PFSK-1 (cell line): Measurements from ENCODE around the gene SGMS2.

Experiments
- POLR2AphosphoS5 ChIP-seq: IDR thresholded peaks from 2 replicates; pipeline ENCODE4 v1.6.1; 2012; ENCODE audit warnings: low read depth, mild to moderate bottlenecking, control low read depth, low read length, moderate library complexity
- SIN3A ChIP-seq: IDR thresholded peaks from 2 replicates; pipeline ENCODE4 v1.6.1; 2012; ENCODE audit warnings: mild to moderate bottlenecking, low read length, moderate library complexity, borderline replicate concordance; ENCODE audit not compliant: insufficient read depth
- TAF1 ChIP-seq: IDR thresholded peaks from 2 replicates; pipeline ENCODE4 v1.6.1; 2012; ENCODE audit warnings: low read length, control low read depth, borderline replicate concordance; ENCODE audit not compliant: insufficient read depth

GRCh38 chr4:107850438-107850837 is 25.7 kb downstream of the SGMS2 start:
- no peak for TF ChIP-seq SIN3A
- no peak for TF ChIP-seq POLR2AphosphoS5
- no peak for TF ChIP-seq TAF1
